Measurements from ENCODE around the gene COMMD7. TPM values are rescaled to one million over a fixed set of nuclear protein-coding genes. Genes with fewer than 3 reads are reported as not detected.

Gene COMMD7
- polyA plus RNA-seq, 1 donor = 40.8 TPM

GRCh38 chr20:32675223-32675975, 67.9 kb downstream of the COMMD7 start:
- DNase-seq = no peak

GRCh38 chr20:32674362-32674789, 68.9 kb downstream of the COMMD7 start:
- no peak for DNase-seq

GRCh38 chr20:32672982-32673851, 70.0 kb downstream of the COMMD7 start:
- no peak for DNase-seq

GRCh38 chr20:32672394-32672981, 70.8 kb downstream of the COMMD7 start:
- DNase-seq = no peak

GRCh38 chr20:32670773-32671455, 72.4 kb downstream of the COMMD7 start:
- no peak for DNase-seq

GRCh38 chr20:32667027-32667426, 76.2 kb downstream of the COMMD7 start:
- DNase-seq = no peak

GRCh38 chr20:32664678-32665159, 78.5 kb downstream of the COMMD7 start:
- DNase-seq = no peak

GRCh38 chr20:32664012-32664677, 79.1 kb downstream of the COMMD7 start:
- no peak for DNase-seq

- no peak for DNase-seq
Measured at GRCh38 chr20:32663335-32664011, 79.8 kb downstream of the COMMD7 start.

- DNase-seq = no peak
Measured at GRCh38 chr20:32661820-32662528, 81.3 kb downstream of the COMMD7 start.

GRCh38 chr20:32660661-32661060, 82.6 kb downstream of the COMMD7 start:
- no peak for DNase-seq

- no peak for DNase-seq
Measured at GRCh38 chr20:32656827-32657226, 86.4 kb downstream of the COMMD7 start.

- no peak for DNase-seq
Measured at GRCh38 chr20:32655903-32656512, 87.3 kb downstream of the COMMD7 start.

- peak; percentile 85 for DNase-seq
Measured at GRCh38 chr20:32652739-32653526, 90.3 kb downstream of the COMMD7 start.

Other genes with a start within 250 kb of the COMMD7 start
- gene NOL4L, start 158.1 kb downstream of the COMMD7 start, polyA plus RNA-seq (ENCODE audit: insufficient read length) = 17.6 TPM
- gene C20orf203, start 69.5 kb downstream of the COMMD7 start, polyA plus RNA-seq (ENCODE audit: insufficient read length) = 0.10 TPM
- gene DNMT3B, start 18.9 kb upstream of the COMMD7 start, polyA plus RNA-seq (ENCODE audit: insufficient read length) = 5.0 TPM
- gene MAPRE1, start 76.5 kb upstream of the COMMD7 start, polyA plus RNA-seq (ENCODE audit: insufficient read length) = 128 TPM
- 0.15 TPM for gene EFCAB8, start 115.5 kb upstream of the COMMD7 start, polyA plus RNA-seq (ENCODE audit: insufficient read length)

All from hindlimb muscle (tissue), 1 donor.